GM12878 (cell line): ENCODE results near the gene KLKB1. TPM values are rescaled to one million over a fixed set of nuclear protein-coding genes. Genes with fewer than 3 reads are reported as not detected.

Source experiments
- ATAC-seq: fragments of 200-7000 bp; cut with Tn5 transposase; 3 replicates; pipeline ENCODE4 v1.9.1; 2020; ENCODE audit warnings: mild to moderate bottlenecking, moderate library complexity
- BruUV-seq: library from RNA; stranded (reverse); fragments of 400-500 nt; replicated peaks from 2 replicates; lab custom pipeline; 2021; lab: Mats Ljungman, UMichigan
- CTCF ChIA-PET: fragments of 300-600 bp; sonication (Branson Sonifier 250); formaldehyde crosslinking; extraction: SDS; loops from one replicate; lab custom pipeline; 2021; ENCODE audit warnings: inconsistent platforms; lab: Yijun Ruan, JAX
- POLR2A ChIA-PET: fragments of 350-600 bp; formaldehyde crosslinking; extraction: SDS; loops from one replicate; lab custom pipeline; 2021; ENCODE audit warnings: inconsistent platforms; lab: Charles Lee
- RAD21 ChIA-PET: fragments of 300-600 bp; sonication (Branson Sonifier 250); formaldehyde crosslinking; loops from one replicate; lab custom pipeline; 2023; ENCODE audit warnings: antibody characterized with exemption; ENCODE audit not compliant: unreplicated experiment; lab: Charles Lee
- SMC1A ChIA-PET: fragments of 300-600 bp; sonication (Branson Sonifier 250); formaldehyde crosslinking; loops from one replicate; lab custom pipeline; 2023; ENCODE audit not compliant: unreplicated experiment, uncharacterized antibody; lab: Charles Lee
- DNase-seq: peaks from one replicate; pipeline ENCODE4 v3.0.0-alpha.2; 2011; ENCODE audit warnings: low read depth, low spot score
- FAIRE-seq: peaks from 3 replicates; lab custom pipeline; 2011; peaks lifted over from hg19 to GRCh38; lab: Jason Lieb, UNC
- H2AFZ ChIP-seq: 2 replicates; pipeline ENCODE4 v1.6.0; 2011; ENCODE audit warnings: low read depth, low read length, control low read depth; ENCODE audit not compliant: control insufficient read depth
- H3K27ac ChIP-seq: 2 replicates; pipeline ENCODE4 v1.5.1; 2011; ENCODE audit warnings: control low read depth; ENCODE audit not compliant: control insufficient read depth, insufficient read depth
- H3K27me3 ChIP-seq, 2 experiments: replicated peaks in 1 of 2; 2 replicates each; pipeline versions ENCODE4 v1.6.0 to v1.6.1; 2011; ENCODE audit warnings: low read length in 1 of 2; ENCODE audit not compliant: control insufficient read depth in 2 of 2, insufficient read depth in 2 of 2
- H3K36me3 ChIP-seq, 2 experiments: 2 replicates each; pipeline ENCODE4 v1.5.1; 2011; ENCODE audit warnings: low read length in 1 of 2; ENCODE audit not compliant: control insufficient read depth in 2 of 2, insufficient read depth in 2 of 2
- H3K4me1 ChIP-seq: 2 replicates; pipeline ENCODE4 v1.6.1; 2011; ENCODE audit warnings: mild to moderate bottlenecking, low read length, moderate library complexity, mixed read lengths; ENCODE audit not compliant: control insufficient read depth, insufficient read depth
- H3K4me2 ChIP-seq: 2 replicates; pipeline ENCODE4 v1.6.0; 2011; ENCODE audit warnings: control low read depth; ENCODE audit not compliant: control insufficient read depth, insufficient read depth
- H3K4me3 ChIP-seq: fragments of 200-600 bp; sonication (generic); 2 replicates; pipeline ENCODE4 v1.5.1; 2016
- H3K79me2 ChIP-seq: 2 replicates; pipeline ENCODE4 v1.6.0; 2011; ENCODE audit warnings: low read length; ENCODE audit not compliant: control insufficient read depth, insufficient read depth
- H3K9ac ChIP-seq: 2 replicates; pipeline ENCODE4 v1.8.0; 2011; ENCODE audit warnings: low read length, control low read depth, mixed read lengths; ENCODE audit not compliant: control insufficient read depth, insufficient read depth
- H3K9me3 ChIP-seq: replicated peaks from 3 replicates; pipeline ENCODE4 v1.5.1; 2011; ENCODE audit warnings: mild to moderate bottlenecking, low read length; ENCODE audit not compliant: control insufficient read depth, insufficient read depth
- H4K20me1 ChIP-seq: 2 replicates; pipeline ENCODE4 v1.6.0; 2011; ENCODE audit not compliant: control insufficient read depth, insufficient read depth
- PAX8 ChIP-seq: fragments of 450-650 bp; IDR thresholded peaks from 2 replicates; pipeline ENCODE4 v1.6.1; 2017; ENCODE audit warnings: mild to moderate bottlenecking, moderate library complexity
- POLR2AphosphoS5 ChIP-seq: IDR thresholded peaks from 2 replicates; pipeline ENCODE4 v1.6.1; 2011; ENCODE audit warnings: mild to moderate bottlenecking, low read length, inconsistent platforms
- SIX5 ChIP-seq: IDR thresholded peaks from 2 replicates; pipeline ENCODE4 v1.6.1; 2011; ENCODE audit warnings: mild to moderate bottlenecking, low read depth, low read length, moderate library complexity; ENCODE audit not compliant: severe bottlenecking
- WGBS: methylation state at CpG from one replicate; pipeline ENCODE4 v1.1.6; 2016; ENCODE audit warnings: low lambda C conversion rate; ENCODE audit not compliant: insufficient replicate concordance, insufficient coverage; ENCODE audit errors: missing lambda C conversion rate; 5-methylcytosine and 5-hydroxymethylcytosine counted together
- in situ Hi-C: fragments of 300-500 bp; cut with MboI; formaldehyde crosslinking; loops from 9 replicates; pipeline ENCODE4 v1.14.3; 2018; ENCODE audit warnings: mixed read lengths
- intact Hi-C: fragments of 100-400 bp; cut with micrococcal nuclease; formaldehyde crosslinking; loops from one replicate; pipeline ENCODE4 v1.14.2; 2022; ENCODE audit not compliant: unreplicated experiment
- polyA plus RNA-seq, 11 experiments: library from polyadenylated mRNA; depleted of rRNA in 4 of 11; unstranded in 6 of 11; stranded (reverse) in 5 of 11; fragments of >200 nt; fragmentation: Nextera tagmentation in 4 of 11; fragmentation: Illumina TruSeq in 1 of 11; extraction: Ambion mirVana in 4 of 11; extraction: Trizol in 1 of 11; gene quantifications; 1 replicate in 1 of 11; 2 replicates in 10 of 11; pipeline versions ENCODE4 v1.2.1 to v1.2.3, GENCODE V29; 2011 to 2016; ENCODE audit warnings: inconsistent platforms in 2 of 11, missing spikeins in 2 of 11, low read depth in 1 of 11
- total RNA-seq, 4 experiments: library from RNA; depleted of rRNA in 3 of 4; stranded (reverse); fragments of >200 nt in 3 of 4; fragmentation: Illumina TruSeq in 1 of 4; extraction: Trizol in 1 of 4; gene quantifications; 2 replicates each; pipeline versions ENCODE4 v1.2.1 to v1.2.3, GENCODE V29; 2013 to 2021
- TF ChIP-seq, protein P1 (sequence below): fragments of 150-350 bp; IDR thresholded peaks from 2 replicates; pipeline ENCODE4 v1.6.1; 2014; ENCODE audit warnings: mild to moderate bottlenecking, low read depth, low read length

The KLKB1 gene
- total and polyA plus RNA-seq, 10 of the 15 experiments (the other 5 are each of a cell fraction or from before 2014, with no cell fraction given): 0.04 TPM; not detected in 9

DNA sequence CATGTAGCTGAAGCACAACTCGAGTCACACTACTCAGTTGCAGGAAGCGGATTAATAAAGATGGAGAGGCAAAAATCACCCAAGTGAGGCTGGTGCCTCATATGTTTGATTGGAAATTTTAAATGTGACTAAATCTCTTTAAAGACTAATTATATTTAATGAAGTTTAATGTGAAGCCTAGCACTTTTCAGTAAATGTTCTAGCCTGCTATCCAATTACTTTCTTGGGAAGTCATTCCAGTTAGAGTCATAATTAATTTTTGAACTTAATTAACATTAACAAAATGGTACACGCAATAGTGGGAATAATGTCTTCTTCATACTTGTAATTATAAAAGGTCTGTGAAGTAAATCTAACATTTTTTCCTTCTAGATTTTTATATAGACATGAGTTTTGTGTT is 59.3 kb downstream of the KLKB1 start:
- DNase-seq (no peak), ATAC-seq (no peak), FAIRE-seq (no peak)
- intact Hi-C loops: no loop called here
- no TSS peak for BruUV-seq
- no peaks in the 10 kb centered on the region for H3K36me3 ChIP-seq
- no peak overlapping the region for H2AFZ ChIP-seq
- no peak overlapping the region for H3K4me2 ChIP-seq
- TF ChIP-seq, protein P1, sequence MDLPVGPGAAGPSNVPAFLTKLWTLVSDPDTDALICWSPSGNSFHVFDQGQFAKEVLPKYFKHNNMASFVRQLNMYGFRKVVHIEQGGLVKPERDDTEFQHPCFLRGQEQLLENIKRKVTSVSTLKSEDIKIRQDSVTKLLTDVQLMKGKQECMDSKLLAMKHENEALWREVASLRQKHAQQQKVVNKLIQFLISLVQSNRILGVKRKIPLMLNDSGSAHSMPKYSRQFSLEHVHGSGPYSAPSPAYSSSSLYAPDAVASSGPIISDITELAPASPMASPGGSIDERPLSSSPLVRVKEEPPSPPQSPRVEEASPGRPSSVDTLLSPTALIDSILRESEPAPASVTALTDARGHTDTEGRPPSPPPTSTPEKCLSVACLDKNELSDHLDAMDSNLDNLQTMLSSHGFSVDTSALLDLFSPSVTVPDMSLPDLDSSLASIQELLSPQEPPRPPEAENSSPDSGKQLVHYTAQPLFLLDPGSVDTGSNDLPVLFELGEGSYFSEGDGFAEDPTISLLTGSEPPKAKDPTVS: no peak
- POLR2A ChIA-PET: no interaction called here
- RAD21 ChIA-PET: no interaction called here
- WGBS: 36% methylated on average over 3 of the region's 3 CpGs
- H3K79me2 ChIP-seq: no peaks in the 10 kb centered on the region
- H3K9ac ChIP-seq: no peak overlapping the region
- H3K27me3 ChIP-seq: no peaks in the 10 kb centered on the region; a peak in 1 of 4 replicates
- H3K4me3 ChIP-seq: no peak overlapping the region
- no peaks in the 10 kb centered on the region for H3K4me1 ChIP-seq
- no peak overlapping the region for H3K27ac ChIP-seq
- in situ Hi-C loops: no loop called here
- no peaks in the 10 kb centered on the region for H3K9me3 ChIP-seq
- CTCF ChIA-PET: no interaction called here
- H4K20me1 ChIP-seq: no peaks in the 10 kb centered on the region
- SMC1A ChIA-PET: no interaction called here

DNA sequence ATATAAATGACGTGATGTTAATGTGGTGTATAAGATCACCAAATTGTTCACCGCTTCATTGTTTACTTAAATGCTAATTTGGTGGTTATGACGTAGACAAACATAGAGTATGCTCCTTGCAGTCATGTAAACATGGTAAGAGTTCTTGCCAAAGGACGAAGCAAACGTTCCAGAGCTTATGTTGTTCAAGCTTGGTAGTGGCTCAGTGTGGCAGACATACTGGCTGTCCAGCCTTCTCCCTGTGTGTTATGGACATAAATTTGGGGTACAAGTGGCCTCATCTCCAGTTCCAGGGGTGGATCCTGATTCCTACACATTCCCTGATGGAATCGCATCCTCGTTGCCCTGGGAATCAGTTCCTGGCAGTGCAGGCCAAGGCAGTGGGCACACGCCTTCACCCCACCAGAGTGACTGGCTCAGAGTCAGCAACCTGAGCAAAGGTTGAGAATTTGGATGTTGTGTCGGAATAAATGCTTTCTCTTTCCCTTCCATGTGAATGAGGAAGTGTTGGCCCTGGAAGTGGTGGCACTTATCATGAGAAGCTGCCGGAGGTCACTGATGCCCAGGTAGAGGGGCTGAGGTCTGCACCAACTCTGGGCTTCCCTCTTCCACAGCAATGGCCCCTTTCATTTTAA is 64.1 kb downstream of the KLKB1 start:
- Histone ChIP-seq H3K4me2 (no peak overlapping the region), H2AFZ (no peak overlapping the region), H4K20me1 (no peaks in the 10 kb centered on the region), H3K36me3 (no peaks in the 10 kb centered on the region), H3K4me1 (no peaks in the 10 kb centered on the region), H3K27ac (no peak overlapping the region), H3K27me3 (no peaks in the 10 kb centered on the region), H3K9ac (no peak overlapping the region), H3K4me3 (no peak overlapping the region), H3K79me2 (no peaks in the 10 kb centered on the region), H3K9me3 (no peaks in the 10 kb centered on the region)
- no peak for TF ChIP-seq POLR2AphosphoS5
- no peak for TF ChIP-seq PAX8
- TF ChIP-seq SIX5: no peak
- in situ Hi-C loops (no loop called here), intact Hi-C loops (no loop called here)
- ChIA-PET SMC1A (no interaction called here), CTCF (interaction anchor here (0.7 kb wide), 1 partner anchor 296 kb away, joined by 3 read pairs; no protein-coding TSS in a partner anchor), RAD21 (no interaction called here), POLR2A (no interaction called here)
- 34% methylated on average over 10 of the region's 10 CpGs for WGBS
- FAIRE-seq: no peak
- DNase-seq: no peak
- no peak for ATAC-seq
- BruUV-seq: no TSS peak
